Adrenal gland (tissue), 12 donors: Measurements from ENCODE around the gene SH2D1A. TPM values are rescaled to one million over a fixed set of nuclear protein-coding genes. Genes with fewer than 3 reads are reported as not detected.

Source experiments
- DNase-seq, 7 donors: peaks; one replicate each; pipeline ENCODE4 v3.0.0-alpha.2; 2019 to 2020
- H3K27ac ChIP-seq, 5 donors: fragments of 200-600 bp; sonication (generic) in 4 of 5; 1 replicate in 3 of 5; 2 replicates in 2 of 5; pipeline versions ENCODE4 v1.5.1 to v1.8.0; 2016 to 2020; ENCODE audit warnings: mild to moderate bottlenecking in 1 of 5
- H3K27me3 ChIP-seq: fragments of 200-600 bp; 2 replicates; pipeline ENCODE4 v1.8.0; 2021
- H3K36me3 ChIP-seq, 2 donors: fragments of 200-600 bp; replicated peaks in 1 of 2; 1 replicate in 1 of 2; 2 replicates in 1 of 2; pipeline versions ENCODE4 v1.5.1 to v1.8.0; 2018 to 2022
- H3K4me1 ChIP-seq, 2 donors: fragments of 200-600 bp; replicated peaks in 1 of 2; 1 replicate in 1 of 2; 2 replicates in 1 of 2; pipeline versions ENCODE4 v1.5.1 to v1.8.0; 2018 to 2021
- H3K4me3 ChIP-seq, 4 donors: fragments of 200-600 bp; sonication (generic) in 3 of 4; one replicate each; pipeline ENCODE4 v1.5.1; 2016 to 2018
- H3K9me3 ChIP-seq, 3 donors: fragments of 200-600 bp; sonication (generic) in 1 of 3; replicated peaks in 1 of 3; 1 replicate in 2 of 3; 2 replicates in 1 of 3; pipeline versions ENCODE4 v1.5.1 to v1.8.0; 2016 to 2021
- POLR2A ChIP-seq, 2 donors: fragments of 450-650 bp; IDR thresholded peaks; one replicate each; pipeline ENCODE4 v1.6.1; 2017; ENCODE audit warnings: antibody characterized with exemption in 2 of 2, mild to moderate bottlenecking in 2 of 2, moderate library complexity in 1 of 2
- WGBS, 4 donors: extraction: QIAGEN DNeasy Blood & Tissue Kit in 2 of 4; methylation state at CpG; one replicate each; pipeline versions ENCODE4 v1.1.5 to v1.1.7; 2013 to 2017; 5-methylcytosine and 5-hydroxymethylcytosine counted together
- intact Hi-C, 2 donors: fragments of 100-400 bp; cut with DNase I; formaldehyde crosslinking; loops; one replicate each; pipeline versions ENCODE4 v1.14.1 to v1.15.0; 2022 to 2023
- polyA plus RNA-seq, 3 donors: library from polyadenylated mRNA; stranded (reverse); fragments of 200-250 nt in 2 of 3; fragments of 350-450 nt in 1 of 3; fragmentation: Illumina TruSeq in 1 of 3; extraction: RNeasy Lipid Tissue Mini Kit (QIAGEN cat#74804) in 1 of 3; gene quantifications; one replicate each; pipeline ENCODE4 v1.2.3, GENCODE V29; 2013 to 2014
- total RNA-seq, 9 donors: library from RNA; depleted of rRNA in 4 of 9; stranded (reverse); fragments of >200 nt in 4 of 9; fragments of 120-200 nt in 1 of 9; fragmentation: NEBNext Ultra II Directional in 1 of 9; extraction: Animal tissue kit (Norgen Biotek cat#: 25700) in 1 of 9; gene quantifications; one replicate each; pipeline versions ENCODE4 v1.1.0 to v1.2.4, GENCODE V29; 2013 to 2023
- TF ChIP-seq, protein P1 (sequence below), 6 experiments: fragments of 450-650 bp in 4 of 6; fragments of 200-600 bp in 2 of 6; sonication (generic) in 1 of 6; IDR thresholded peaks; 1 replicate in 5 of 6; 2 replicates in 1 of 6; pipeline versions ENCODE4 v1.5.1 to v1.8.0; 2016 to 2021; ENCODE audit warnings: antibody characterized with exemption in 6 of 6, mild to moderate bottlenecking in 2 of 6, moderate library complexity in 1 of 6
- donor health status: healthy with polysubstance abuse.
- donor health status: Bipolar disorder and iron deficiency.
- donor health status: DM: yes; HTN: yes; CAD: no.
- donor health status: DM: no; HTN: no; CAD: no.
- donor health status: DM: no; HTN: no; CAD: no.
- donor health status: DM: yes; HTN: yes; CAD: no.

The SH2D1A gene
- total and polyA plus RNA-seq, 12 donors, result 0.06 to 1.4 (median 0.40) TPM; not detected in 3

DNA sequence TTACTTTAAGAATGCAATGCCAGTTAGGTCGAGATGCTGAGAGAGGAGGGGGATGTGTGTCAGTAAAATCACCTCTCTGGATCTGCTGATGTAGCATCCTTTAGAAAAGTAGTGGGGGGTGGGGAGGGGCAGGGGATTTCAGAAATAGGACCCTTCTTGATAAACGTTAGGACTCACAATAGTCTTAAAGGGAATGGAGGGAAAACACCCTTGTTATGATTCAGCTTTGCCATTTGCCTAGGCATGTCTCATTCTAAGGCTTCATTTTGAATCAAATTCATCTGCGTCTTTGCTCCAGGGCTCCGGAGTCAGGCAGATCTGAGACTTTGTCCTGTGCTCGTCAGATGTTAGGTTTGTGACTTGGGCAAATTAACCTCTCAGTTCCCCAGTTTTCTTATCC is 879 bp downstream of the SH2D1A start:
- Histone ChIP-seq H3K27me3 (no peaks in the 10 kb centered on the region), H3K27ac (no peak overlapping the region), H3K9me3 (no peaks in the 10 kb centered on the region), H3K4me3 (no peak overlapping the region), H3K4me1 (no peaks in the 10 kb centered on the region), H3K36me3 (no peaks in the 10 kb centered on the region)
- intact Hi-C loops, result no loop called here
- TF ChIP-seq, protein P1, sequence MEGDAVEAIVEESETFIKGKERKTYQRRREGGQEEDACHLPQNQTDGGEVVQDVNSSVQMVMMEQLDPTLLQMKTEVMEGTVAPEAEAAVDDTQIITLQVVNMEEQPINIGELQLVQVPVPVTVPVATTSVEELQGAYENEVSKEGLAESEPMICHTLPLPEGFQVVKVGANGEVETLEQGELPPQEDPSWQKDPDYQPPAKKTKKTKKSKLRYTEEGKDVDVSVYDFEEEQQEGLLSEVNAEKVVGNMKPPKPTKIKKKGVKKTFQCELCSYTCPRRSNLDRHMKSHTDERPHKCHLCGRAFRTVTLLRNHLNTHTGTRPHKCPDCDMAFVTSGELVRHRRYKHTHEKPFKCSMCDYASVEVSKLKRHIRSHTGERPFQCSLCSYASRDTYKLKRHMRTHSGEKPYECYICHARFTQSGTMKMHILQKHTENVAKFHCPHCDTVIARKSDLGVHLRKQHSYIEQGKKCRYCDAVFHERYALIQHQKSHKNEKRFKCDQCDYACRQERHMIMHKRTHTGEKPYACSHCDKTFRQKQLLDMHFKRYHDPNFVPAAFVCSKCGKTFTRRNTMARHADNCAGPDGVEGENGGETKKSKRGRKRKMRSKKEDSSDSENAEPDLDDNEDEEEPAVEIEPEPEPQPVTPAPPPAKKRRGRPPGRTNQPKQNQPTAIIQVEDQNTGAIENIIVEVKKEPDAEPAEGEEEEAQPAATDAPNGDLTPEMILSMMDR (IDR thresholded peaks at IDR 0.05), result no peak
- TF ChIP-seq POLR2A (IDR thresholded peaks at IDR 0.05), result no peak
- DNase-seq, result no peak
- WGBS, 4 donors, result 38 to 63% (median 52%) methylated on average over 5 of the region's 5 CpGs

DNA sequence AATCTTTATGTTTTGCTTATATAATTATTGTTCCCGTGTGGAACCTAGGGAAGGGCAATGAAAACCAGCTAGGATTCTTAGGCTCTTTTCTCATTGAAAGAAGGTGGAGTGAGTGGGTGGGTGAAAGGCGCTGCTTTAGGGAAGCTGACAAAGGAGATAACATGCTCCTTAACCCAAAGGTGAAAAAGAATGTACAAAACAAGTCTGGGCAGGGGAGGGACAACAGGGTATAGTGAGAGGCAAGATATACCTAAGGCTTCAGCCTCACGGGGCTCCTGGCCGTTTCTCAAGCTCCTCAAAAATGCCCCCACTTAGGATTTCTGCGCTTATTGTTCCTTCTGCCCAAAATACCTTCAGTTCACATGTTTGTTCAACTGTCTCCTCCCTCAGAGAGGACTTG is 1.8 kb downstream of the SH2D1A start:
- 64 to 71% (median 67%) methylated on average over 5 of the region's 5 CpGs for WGBS, 4 donors
- no peaks in the 10 kb centered on the region for H3K27me3 ChIP-seq
- TF ChIP-seq, protein P1 (IDR thresholded peaks at IDR 0.05), result no peak
- no peak for TF ChIP-seq POLR2A (IDR thresholded peaks at IDR 0.05)
- no peak overlapping the region for H3K4me3 ChIP-seq
- no peak for DNase-seq
- H3K4me1 ChIP-seq, result no peaks in the 10 kb centered on the region
- H3K27ac ChIP-seq, result no peak overlapping the region
- no peaks in the 10 kb centered on the region for H3K9me3 ChIP-seq
- intact Hi-C loops, result no loop called here
- no peaks in the 10 kb centered on the region for H3K36me3 ChIP-seq

DNA sequence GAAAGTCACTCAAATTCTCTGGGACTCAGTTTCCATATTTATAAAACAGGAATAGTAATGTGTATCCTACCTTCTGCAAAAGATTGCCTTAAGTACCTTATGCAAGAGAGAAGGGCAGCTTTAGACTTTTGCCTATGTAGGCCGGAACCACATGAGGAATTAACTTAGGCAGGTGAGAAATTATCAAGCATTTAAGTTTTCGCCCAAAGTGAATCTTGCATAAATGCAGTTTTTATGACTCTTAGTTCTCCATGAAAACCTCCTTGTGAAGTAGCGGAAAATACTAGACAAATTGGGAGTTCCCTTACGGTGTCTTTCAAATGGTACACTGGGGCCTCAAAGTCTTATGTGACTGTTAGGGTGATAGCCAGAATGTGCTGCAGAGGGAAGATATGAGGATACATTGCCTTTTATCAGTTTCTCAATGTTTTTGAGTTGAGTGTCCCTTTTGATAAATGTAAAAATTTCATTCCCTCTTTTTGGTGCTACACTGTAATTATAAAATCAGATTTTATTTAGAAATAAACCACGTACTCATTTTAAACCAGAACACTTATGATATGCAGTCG is 2.6 kb downstream of the SH2D1A start:
- Histone ChIP-seq H3K27ac (no peak overlapping the region), H3K4me3 (no peak overlapping the region), H3K36me3 (no peaks in the 10 kb centered on the region), H3K4me1 (no peaks in the 10 kb centered on the region), H3K9me3 (no peaks in the 10 kb centered on the region), H3K27me3 (no peaks in the 10 kb centered on the region)
- no peak for DNase-seq
- TF ChIP-seq, protein P1 (IDR thresholded peaks at IDR 0.05), result no peak
- TF ChIP-seq POLR2A (IDR thresholded peaks at IDR 0.05), result no peak
- WGBS, 4 donors, result 84 to 94% (median 87%) methylated on average over 6 of the region's 6 CpGs
- intact Hi-C loops, result no loop called here

DNA sequence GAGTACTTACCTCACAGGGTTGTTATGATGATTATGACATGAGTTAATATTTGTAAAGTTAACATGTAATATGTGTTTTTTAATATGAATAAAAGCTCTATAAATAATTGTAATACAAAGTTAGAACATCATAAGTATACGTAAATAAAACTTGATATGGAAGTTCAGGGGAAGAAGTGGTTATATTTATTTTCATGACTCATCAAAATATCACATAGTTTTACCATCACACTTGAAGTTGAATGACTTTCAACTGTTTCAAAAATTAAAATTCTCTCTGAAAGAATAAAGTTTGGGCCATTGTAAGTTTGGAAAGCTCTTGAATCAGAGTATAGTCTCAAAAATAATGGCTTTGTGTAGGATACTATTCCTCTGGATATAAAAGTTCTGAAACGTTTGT is 8.3 kb downstream of the SH2D1A start:
- no peaks in the 10 kb centered on the region for H3K27me3 ChIP-seq
- no peaks in the 10 kb centered on the region for H3K36me3 ChIP-seq
- WGBS, 4 donors, result 33 to 55% (median 42%) methylated on average over 2 of the region's 2 CpGs
- intact Hi-C loops, result no loop called here
- no peaks in the 10 kb centered on the region for H3K9me3 ChIP-seq
- no peak for DNase-seq
- H3K27ac ChIP-seq, result no peak overlapping the region
- H3K4me1 ChIP-seq, result no peaks in the 10 kb centered on the region
- no peak overlapping the region for H3K4me3 ChIP-seq
- no peak for TF ChIP-seq POLR2A (IDR thresholded peaks at IDR 0.05)
- TF ChIP-seq, protein P1 (IDR thresholded peaks at IDR 0.05), result no peak
